OCI-LY1 (cell line): ENCODE measurements around the gene IFT74.

Source experiments
- CTCF ChIP-seq: fragments of 200-600 bp; sonication (generic), shearing (Covaris generic); IDR thresholded peaks from 2 replicates; pipeline ENCODE4 v1.5.1; 2017; ENCODE audit warnings: mild to moderate bottlenecking, antibody characterized with exemption, low read length, moderate library complexity, mixed read lengths
- EZH2 ChIP-seq: fragments of 200-600 bp; sonication (generic), shearing (Covaris generic); IDR thresholded peaks from 2 replicates; pipeline ENCODE4 v1.8.0; 2017; ENCODE audit warnings: borderline replicate concordance, mixed run types, mild to moderate bottlenecking, antibody characterized with exemption, low read length, moderate library complexity, mixed read lengths

GRCh38 chr9:26974927-26975326 is 18.7 kb downstream of the IFT74 start:
- TF ChIP-seq CTCF (no peak), EZH2 (no peak)
